Thymus (tissue), 11 donors: ENCODE results near the gene DDX49. TPM values are rescaled to one million over a fixed set of nuclear protein-coding genes. Genes with fewer than 3 reads are reported as not detected.
"Not testable (repeated sequence)": the region's sequence is repeated elsewhere in the genome, so short reads cannot be mapped to it uniquely, and the experiment has no call there.

ENCODE experiments used
- DNase-seq, 9 donors: peaks; one replicate each; pipeline ENCODE4 v3.0.0-alpha.2; 2013; ENCODE audit warnings: low spot score in 9 of 9, low read depth in 6 of 9, missing footprints in 1 of 9
- H3K27ac ChIP-seq, 2 donors: one replicate each; pipeline ENCODE4 v1.5.1; 2013; ENCODE audit warnings: control low read depth in 1 of 2, low read depth in 1 of 2, low read length in 1 of 2, mild to moderate bottlenecking in 1 of 2, moderate library complexity in 1 of 2
- H3K27me3 ChIP-seq, 2 donors: one replicate each; pipeline ENCODE4 v1.5.1; 2013; ENCODE audit warnings: low read length in 1 of 2; ENCODE audit not compliant: control insufficient read depth in 2 of 2, insufficient read depth in 1 of 2
- H3K36me3 ChIP-seq, 2 donors: one replicate each; pipeline ENCODE4 v1.5.1; 2013; ENCODE audit warnings: low read length in 1 of 2, mild to moderate bottlenecking in 1 of 2, moderate library complexity in 1 of 2; ENCODE audit not compliant: control insufficient read depth in 2 of 2, insufficient read depth in 2 of 2
- H3K4me1 ChIP-seq, 2 donors: one replicate each; pipeline ENCODE4 v1.5.1; 2013; ENCODE audit warnings: low read length in 2 of 2; ENCODE audit not compliant: control insufficient read depth in 2 of 2, insufficient read depth in 2 of 2
- H3K4me3 ChIP-seq, 2 donors: one replicate each; pipeline ENCODE4 v1.5.1; 2013; ENCODE audit warnings: low read length in 2 of 2, control low read depth in 1 of 2, mild to moderate bottlenecking in 1 of 2
- H3K9me3 ChIP-seq, 2 donors: one replicate each; pipeline ENCODE4 v1.5.1; 2013; ENCODE audit warnings: low read length in 1 of 2, mild to moderate bottlenecking in 1 of 2; ENCODE audit not compliant: control insufficient read depth in 2 of 2, insufficient read depth in 1 of 2
- WGBS: extraction: QIAGEN DNeasy Blood & Tissue Kit; methylation state at CpG from one replicate; pipeline ENCODE4 v1.1.7; 2013; 5-methylcytosine and 5-hydroxymethylcytosine counted together
- polyA plus RNA-seq: library from polyadenylated mRNA; stranded (reverse); fragments of 200-250 nt; gene quantifications from one replicate; pipeline ENCODE4 v1.2.3, GENCODE V29; 2013
- total RNA-seq: library from RNA; stranded (reverse); fragments of 120-200 nt; gene quantifications from one replicate; pipeline ENCODE4 v1.2.4, GENCODE V29; 2013
- donor health status: healthy.

The DDX49 gene
- total and polyA plus RNA-seq, 2 donors = 42.8 to 54.9 TPM

GRCh38 chr19:18898607-18899408, 20.7 kb upstream of the DDX49 start:
- Histone ChIP-seq H3K4me1 (peaks cover 4 to 5% of the 10 kb centered on the region in 2 donors), H3K9me3 (no peaks in the 10 kb centered on the region), H3K4me3 (no peak overlapping the region), H3K36me3 (peaks cover 34 to 44% of the 10 kb centered on the region in 2 donors), H3K27me3 (peaks cover 34 to 36% of the 10 kb centered on the region in 2 donors), H3K27ac (no peak overlapping the region)
- WGBS = 95% methylated on average over 18 of the region's 18 CpGs
- no peak for DNase-seq

- no peak for DNase-seq
- peaks cover 44 to 52% of the 10 kb centered on the region in 2 donors for H3K36me3 ChIP-seq
- 96% methylated on average over 20 of the region's 20 CpGs for WGBS
Measured at GRCh38 chr19:18899624-18900560, 19.6 kb upstream of the DDX49 start.

GRCh38 chr19:18900700-18901481, 18.6 kb upstream of the DDX49 start:
- no peak overlapping the region for H3K4me3 ChIP-seq
- peaks cover 53 to 60% of the 10 kb centered on the region in 2 donors for H3K36me3 ChIP-seq
- no peaks in the 10 kb centered on the region for H3K9me3 ChIP-seq
- H3K27me3 ChIP-seq = peaks cover 14 to 17% of the 10 kb centered on the region in 2 donors
- H3K4me1 ChIP-seq = peaks cover 0 to 7% of the 10 kb centered on the region in 2 donors
- WGBS = 94% methylated on average over 17 of the region's 17 CpGs
- no peak for DNase-seq
- H3K27ac ChIP-seq = no peak overlapping the region

More at GRCh38 chr19:18899624-18900560, 19.6 kb upstream of the DDX49 start:
- Histone ChIP-seq H3K9me3 (no peaks in the 10 kb centered on the region), H3K4me3 (no peak overlapping the region), H3K4me1 (peaks cover 4 to 5% of the 10 kb centered on the region in 2 donors), H3K27ac (no peak overlapping the region), H3K27me3 (peaks cover 24 to 25% of the 10 kb centered on the region in 2 donors)

GRCh38 chr19:18901491-18901890, 18.0 kb upstream of the DDX49 start:
- 90% methylated on average over 7 of the region's 7 CpGs for WGBS
- no peaks in the 10 kb centered on the region for H3K9me3 ChIP-seq
- H3K27me3 ChIP-seq = peaks cover 8 to 14% of the 10 kb centered on the region in 2 donors
- no peak for DNase-seq
- no peak overlapping the region for H3K27ac ChIP-seq
- H3K36me3 ChIP-seq = peaks cover 59 to 66% of the 10 kb centered on the region in 2 donors
- peaks cover 0 to 10% of the 10 kb centered on the region in 2 donors for H3K4me1 ChIP-seq
- H3K4me3 ChIP-seq = no peak overlapping the region

GRCh38 chr19:18902519-18902918, 17.0 kb upstream of the DDX49 start:
- WGBS = 98% methylated on average over 5 of the region's 5 CpGs

GRCh38 chr19:18903156-18904037, 16.1 kb upstream of the DDX49 start:
- H3K4me1 ChIP-seq = peaks cover 0 to 10% of the 10 kb centered on the region in 2 donors
- peaks cover 74 to 80% of the 10 kb centered on the region in 2 donors for H3K36me3 ChIP-seq
- no peak overlapping the region for H3K4me3 ChIP-seq
- WGBS = 95% methylated on average over 29 of the region's 29 CpGs
- no peaks in the 10 kb centered on the region for H3K9me3 ChIP-seq
- H3K27me3 ChIP-seq = no peaks in the 10 kb centered on the region
- H3K27ac ChIP-seq = no peak overlapping the region
- no peak for DNase-seq

More at GRCh38 chr19:18902519-18902918, 17.0 kb upstream of the DDX49 start:
- not testable (repeated sequence) for H3K9me3 ChIP-seq, DNase-seq, H3K4me3 ChIP-seq, H3K4me1 ChIP-seq, H3K27ac ChIP-seq, H3K27me3 ChIP-seq
- peaks cover 69 to 76% of the 10 kb centered on the region in 2 donors for H3K36me3 ChIP-seq

GRCh38 chr19:18904334-18905057, 15.0 kb upstream of the DDX49 start:
- Histone ChIP-seq H3K4me1 (peaks cover 0 to 10% of the 10 kb centered on the region in 2 donors), H3K4me3 (no peak overlapping the region), H3K9me3 (no peaks in the 10 kb centered on the region), H3K27ac (no peak overlapping the region), H3K36me3 (peaks cover 76 to 78% of the 10 kb centered on the region in 2 donors), H3K27me3 (no peaks in the 10 kb centered on the region)
- WGBS = 97% methylated on average over 25 of the region's 25 CpGs
- no peak for DNase-seq
